Natural killer cell treated with Interleukin-12 subunit alpha and Interleukin-12 subunit beta and Interleukin-15 and Interleukin-18, amount 100 ng/mL, for 72 hours (primary cell): Measurements from ENCODE around the gene CLSTN1. TPM values are rescaled to one million over a fixed set of nuclear protein-coding genes. Genes with fewer than 3 reads are reported as not detected.
A peak's percentile ranks its signal among the peaks of the same experiment; 100 is the strongest.
"Not testable (repeated sequence)": the region's sequence is repeated elsewhere in the genome, so short reads cannot be mapped to it uniquely, and the experiment has no call there.

Experiments used
- ATAC-seq, 2 donors: fragments of 150-1000 bp; cut with Tn5 transposase in 1 of 2; sonication (Bioruptor Pico), chemical (Tn5 transposase) in 1 of 2; 2 replicates each; pipeline ENCODE4 v1.10.0; 2021
- DNase-seq: peaks from one replicate; pipeline ENCODE4 v3.0.0; 2022; ENCODE audit warnings: low spot score
- H3K27ac Mint-ChIP-seq, 2 donors: 1 replicate in 1 of 2; 2 replicates in 1 of 2; pipeline ENCODE4 v1.8.0; 2022; ENCODE audit warnings: mixed read lengths in 2 of 2, mild to moderate bottlenecking in 1 of 2, moderate library complexity in 1 of 2
- H3K27me3 Mint-ChIP-seq, 2 donors: 1 replicate in 1 of 2; 2 replicates in 1 of 2; pipeline ENCODE4 v1.8.0; 2022; ENCODE audit warnings: mixed read lengths in 2 of 2
- H3K36me3 Mint-ChIP-seq: one replicate; pipeline ENCODE4 v1.8.0; 2022; ENCODE audit warnings: mixed read lengths
- H3K4me1 Mint-ChIP-seq, 2 donors: 1 replicate in 1 of 2; 2 replicates in 1 of 2; pipeline ENCODE4 v1.8.0; 2022; ENCODE audit warnings: low read depth in 2 of 2, mixed read lengths in 2 of 2, mild to moderate bottlenecking in 1 of 2
- H3K4me3 Mint-ChIP-seq: one replicate; pipeline ENCODE4 v1.8.0; 2022; ENCODE audit warnings: mixed read lengths
- H3K9me3 Mint-ChIP-seq: 2 replicates; pipeline ENCODE4 v1.8.0; 2022; ENCODE audit warnings: mixed read lengths
- total RNA-seq, 2 donors: library from RNA; stranded (reverse); gene quantifications; one replicate each; pipeline ENCODE4 v1.2.3, GENCODE V29; 2022

The CLSTN1 gene
- total RNA-seq, 2 donors from 2014 or later: 57.3 to 66.4 TPM

DNA sequence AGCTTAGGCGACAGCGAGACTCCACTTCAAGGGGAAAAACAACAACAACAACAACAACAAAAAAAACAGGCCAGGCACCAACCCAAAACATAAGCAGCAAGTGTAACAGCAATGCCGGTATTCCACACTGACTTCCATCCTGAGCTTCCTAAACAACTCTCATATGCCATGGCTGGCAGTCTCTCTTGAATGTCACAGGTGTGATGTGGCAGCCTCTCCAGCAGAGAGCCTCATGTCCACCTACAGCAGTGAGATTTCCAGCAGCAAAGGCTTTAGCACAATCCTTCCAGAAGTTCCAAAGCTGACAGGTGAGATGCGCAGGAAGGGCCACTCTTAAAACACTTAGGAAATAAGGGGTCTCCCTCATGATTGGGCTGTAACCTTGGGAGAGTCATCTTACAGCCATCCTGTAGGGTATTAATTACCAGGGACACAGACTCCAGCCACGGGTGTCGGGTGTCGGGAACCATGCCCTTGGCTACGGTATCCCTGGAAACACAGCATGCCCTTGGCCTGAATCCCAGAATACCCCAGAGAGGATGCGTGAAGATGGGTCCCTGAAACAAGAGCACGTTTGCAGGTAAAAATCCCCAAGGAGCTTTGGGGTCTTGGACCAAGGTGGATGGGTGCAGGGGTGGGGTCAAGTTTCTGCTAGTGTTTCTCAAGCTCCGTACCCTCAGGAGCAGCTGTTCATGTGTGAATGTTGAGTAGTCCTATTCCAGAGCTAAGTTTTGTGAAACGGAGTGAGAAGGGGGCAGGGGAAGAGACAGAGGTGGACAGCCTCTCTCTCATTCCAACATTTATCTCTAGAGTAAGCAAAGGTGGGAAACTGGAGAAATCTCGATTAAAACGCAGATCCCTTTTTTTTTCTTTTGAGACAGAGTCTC, 31.4 kb downstream of the CLSTN1 start:
- Mint-ChIP-seq H3K27ac (no peak overlapping the region), H3K4me1 (peaks cover 40 to 44% of the 10 kb centered on the region in 2 donors), H3K9me3 (no peaks in the 10 kb centered on the region), H3K27me3 (no peaks in the 10 kb centered on the region), H3K36me3 (no peaks in the 10 kb centered on the region), H3K4me3 (no peak overlapping the region)
- ATAC-seq: no peak
- no peak for DNase-seq

DNA sequence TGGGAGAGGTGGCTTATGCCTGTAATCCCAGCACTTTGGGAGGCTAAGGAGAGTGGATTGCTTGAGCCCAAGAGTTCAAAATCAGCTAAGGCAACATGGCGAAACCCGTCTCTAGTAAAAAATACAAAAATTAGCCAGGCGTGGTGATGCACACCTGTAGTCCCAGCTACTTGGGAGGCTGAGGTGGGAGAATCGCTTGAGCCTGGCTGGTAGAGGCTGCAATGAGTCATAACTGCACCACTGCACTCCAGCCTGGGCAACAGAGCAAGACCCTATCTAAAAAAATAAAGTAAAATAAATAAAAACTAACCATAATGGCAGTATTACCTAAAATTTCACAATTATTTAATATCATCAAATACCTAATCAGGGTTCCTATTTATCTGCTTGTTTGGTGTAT, 34.1 kb downstream of the CLSTN1 start:
- not testable (repeated sequence) for H3K9me3 Mint-ChIP-seq, H3K27me3 Mint-ChIP-seq, ATAC-seq, H3K36me3 Mint-ChIP-seq, H3K27ac Mint-ChIP-seq, DNase-seq, H3K4me3 Mint-ChIP-seq
- peaks cover 30 to 37% of the 10 kb centered on the region in 2 donors for H3K4me1 Mint-ChIP-seq

DNA sequence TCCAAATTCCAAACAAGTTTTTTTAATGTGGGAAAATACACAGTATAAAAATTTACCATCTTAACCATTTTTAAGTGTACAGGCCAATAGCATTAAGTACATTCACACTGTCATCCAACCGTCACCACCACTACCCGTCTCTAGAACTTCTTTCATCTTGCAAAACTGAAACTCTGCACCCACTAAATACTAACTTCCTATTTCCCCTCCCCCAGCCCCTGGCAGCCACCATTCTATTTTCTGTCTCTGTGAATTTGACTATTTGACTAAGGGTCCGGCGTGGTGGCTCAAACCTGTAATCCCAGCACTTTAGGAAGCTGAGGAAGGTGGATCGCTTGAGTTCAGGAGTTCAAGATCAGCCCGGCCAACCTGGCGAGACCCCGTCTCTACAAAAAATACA, 36.1 kb downstream of the CLSTN1 start:
- Mint-ChIP-seq H3K4me1 (peaks cover 25 to 27% of the 10 kb centered on the region in 2 donors), H3K27me3 (no peaks in the 10 kb centered on the region), H3K4me3 (peak overlapping the region; percentile 91), H3K36me3 (no peaks in the 10 kb centered on the region), H3K9me3 (no peaks in the 10 kb centered on the region), H3K27ac (peak overlapping the region; percentile 82 to 97)
- DNase-seq (no peak), ATAC-seq (peak; percentile 59 to 90)

DNA sequence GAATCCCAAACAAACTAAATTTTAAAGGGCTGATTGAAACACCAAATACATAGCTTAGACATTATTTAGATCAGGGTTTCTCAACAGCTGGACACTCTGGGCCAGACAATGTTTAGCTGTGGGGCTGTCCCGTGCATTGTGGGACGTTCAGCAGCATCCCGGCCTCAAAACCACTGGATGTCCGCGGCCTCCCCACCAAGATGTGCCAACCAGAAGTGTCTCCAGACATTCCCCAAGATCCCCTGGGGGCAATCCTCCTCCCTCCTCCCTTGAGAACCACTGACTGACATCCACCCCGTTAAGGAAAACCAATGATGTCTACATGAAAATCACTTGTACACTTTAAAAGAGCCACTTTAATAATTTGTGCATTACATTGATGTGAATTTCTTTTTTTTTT, 38.4 kb downstream of the CLSTN1 start:
- Mint-ChIP-seq H3K27ac (peak overlapping the region in 1 of 2 donors; percentile 45), H3K9me3 (no peaks in the 10 kb centered on the region), H3K4me3 (no peak overlapping the region), H3K36me3 (no peaks in the 10 kb centered on the region), H3K27me3 (no peaks in the 10 kb centered on the region), H3K4me1 (peaks cover 18 to 21% of the 10 kb centered on the region in 2 donors)
- DNase-seq (no peak), ATAC-seq (no peak)

DNA sequence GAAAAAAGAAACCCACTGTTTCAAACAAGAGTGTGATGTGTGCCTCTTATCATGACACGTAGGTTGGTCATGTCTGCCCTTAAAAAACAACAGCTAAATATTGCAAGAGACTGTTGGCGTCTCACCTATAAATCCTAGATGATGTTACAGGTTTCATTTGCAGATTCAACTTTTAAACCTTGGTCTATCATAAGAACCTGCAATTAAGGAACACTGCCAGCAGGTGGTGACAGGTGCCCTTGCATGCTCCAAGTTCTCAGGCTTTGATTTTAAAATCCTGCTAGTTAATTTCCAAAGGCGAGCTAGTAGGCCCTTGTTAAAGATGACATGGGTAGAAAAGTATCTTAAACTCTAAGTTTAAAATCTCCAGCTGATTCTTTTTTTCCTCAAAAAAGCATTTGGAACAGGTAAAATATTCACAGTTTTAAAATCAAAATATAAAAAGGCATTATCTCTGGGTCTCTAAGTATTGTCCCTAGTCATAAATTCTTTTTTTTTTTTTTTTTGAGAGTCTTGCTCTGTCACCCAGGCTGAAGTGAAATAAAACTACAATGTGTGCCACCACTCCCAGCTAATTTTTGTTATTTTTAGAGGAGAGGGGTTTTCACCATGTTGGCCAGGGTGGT, 39.1 kb downstream of the CLSTN1 start:
- Mint-ChIP-seq H3K27me3 (no peaks in the 10 kb centered on the region), H3K27ac (no peak overlapping the region), H3K4me1 (peaks cover 14 to 20% of the 10 kb centered on the region in 2 donors), H3K9me3 (no peaks in the 10 kb centered on the region), H3K36me3 (no peaks in the 10 kb centered on the region), H3K4me3 (no peak overlapping the region)
- ATAC-seq: no peak
- no peak for DNase-seq

DNA sequence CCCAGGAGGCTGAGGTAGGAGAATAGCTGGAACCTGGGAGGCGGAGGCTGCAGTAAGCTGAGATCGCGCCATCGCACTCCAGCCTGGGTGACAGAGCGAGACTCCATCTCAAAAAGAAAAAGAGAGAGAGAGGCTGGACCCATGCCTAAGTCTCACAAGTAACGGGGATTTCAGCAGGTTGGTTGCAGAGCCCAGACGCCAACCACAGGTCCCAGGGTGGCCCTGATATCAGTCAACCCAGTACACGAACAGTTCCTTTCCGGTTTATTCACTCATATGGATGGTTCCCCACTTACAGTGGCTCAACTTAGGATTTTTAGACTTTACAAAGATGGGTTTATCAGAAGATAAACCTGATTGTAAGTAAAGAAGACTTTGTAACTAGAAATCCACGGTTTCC, 40.9 kb downstream of the CLSTN1 start:
- DNase-seq: no peak
- no peak for ATAC-seq
- H3K9me3 Mint-ChIP-seq: no peaks in the 10 kb centered on the region
- peaks cover 10 to 16% of the 10 kb centered on the region in 2 donors for H3K4me1 Mint-ChIP-seq
- no peak overlapping the region for H3K27ac Mint-ChIP-seq
- H3K4me3 Mint-ChIP-seq: no peak overlapping the region
- H3K27me3 Mint-ChIP-seq: no peaks in the 10 kb centered on the region
- no peaks in the 10 kb centered on the region for H3K36me3 Mint-ChIP-seq

DNA sequence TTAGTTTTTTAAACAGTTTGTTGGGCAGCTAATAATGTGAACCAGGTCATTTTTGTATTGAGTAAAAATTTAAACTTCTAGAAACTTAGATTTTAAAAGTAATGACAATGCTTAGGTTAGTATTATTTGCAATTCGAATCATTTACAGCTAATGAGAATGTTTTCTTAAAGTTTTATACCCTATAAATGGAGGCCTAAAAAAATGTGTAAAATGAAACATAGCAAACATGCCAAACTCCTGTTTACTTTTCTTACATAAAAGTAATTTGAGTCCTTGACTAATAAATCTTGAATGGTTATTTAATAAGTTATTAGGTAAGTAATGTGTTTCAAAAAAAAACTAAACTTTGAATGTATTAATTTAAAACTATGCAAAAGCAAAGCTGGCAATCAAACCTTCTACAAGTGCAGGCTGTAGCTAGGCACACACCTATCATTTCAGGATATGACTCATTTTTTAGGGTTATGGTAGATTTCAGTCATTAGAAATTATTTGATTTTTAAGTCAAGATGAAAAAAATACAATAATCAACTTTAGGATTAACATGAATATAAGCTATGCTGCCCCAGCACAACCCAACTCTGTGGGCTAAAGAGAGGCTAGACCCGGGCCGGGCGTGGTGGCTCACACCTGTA, 41.5 kb downstream of the CLSTN1 start:
- H3K4me1 Mint-ChIP-seq: peaks cover 9 to 12% of the 10 kb centered on the region in 2 donors
- ATAC-seq (no peak), DNase-seq (no peak)
- H3K36me3 Mint-ChIP-seq: no peaks in the 10 kb centered on the region
- H3K9me3 Mint-ChIP-seq: no peaks in the 10 kb centered on the region
- no peak overlapping the region for H3K27ac Mint-ChIP-seq
- no peak overlapping the region for H3K4me3 Mint-ChIP-seq
- no peaks in the 10 kb centered on the region for H3K27me3 Mint-ChIP-seq

DNA sequence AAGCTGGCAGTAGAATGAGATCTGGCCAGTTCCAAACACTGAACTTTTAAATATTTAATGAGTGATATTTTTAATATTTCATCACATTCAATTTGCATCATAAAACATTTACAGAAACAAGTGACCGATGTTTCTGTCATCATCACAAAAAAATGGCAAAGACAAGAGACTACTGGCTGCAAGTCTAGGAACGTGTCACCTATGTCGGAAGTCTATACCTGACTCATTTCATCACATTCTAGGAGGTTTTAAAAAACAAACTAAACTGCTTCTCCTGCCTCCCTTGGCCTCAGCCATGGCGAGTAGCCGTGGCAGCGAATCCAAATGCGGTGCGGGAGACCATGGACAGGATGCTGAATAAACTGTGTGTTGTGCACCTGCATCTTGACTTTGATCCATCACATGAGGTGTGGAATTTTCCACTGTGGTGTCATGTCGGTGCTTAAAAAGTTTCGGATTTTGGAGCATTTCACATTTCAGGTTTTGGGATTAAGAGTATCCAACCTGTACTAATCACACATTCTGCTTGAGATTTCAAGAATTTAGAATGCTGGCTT, 43.1 kb downstream of the CLSTN1 start:
- Mint-ChIP-seq H3K4me1 (peaks cover 8 to 12% of the 10 kb centered on the region in 2 donors), H3K9me3 (no peaks in the 10 kb centered on the region), H3K27me3 (no peaks in the 10 kb centered on the region), H3K27ac (no peak overlapping the region), H3K4me3 (no peak overlapping the region), H3K36me3 (no peaks in the 10 kb centered on the region)
- DNase-seq (no peak), ATAC-seq (no peak)

DNA sequence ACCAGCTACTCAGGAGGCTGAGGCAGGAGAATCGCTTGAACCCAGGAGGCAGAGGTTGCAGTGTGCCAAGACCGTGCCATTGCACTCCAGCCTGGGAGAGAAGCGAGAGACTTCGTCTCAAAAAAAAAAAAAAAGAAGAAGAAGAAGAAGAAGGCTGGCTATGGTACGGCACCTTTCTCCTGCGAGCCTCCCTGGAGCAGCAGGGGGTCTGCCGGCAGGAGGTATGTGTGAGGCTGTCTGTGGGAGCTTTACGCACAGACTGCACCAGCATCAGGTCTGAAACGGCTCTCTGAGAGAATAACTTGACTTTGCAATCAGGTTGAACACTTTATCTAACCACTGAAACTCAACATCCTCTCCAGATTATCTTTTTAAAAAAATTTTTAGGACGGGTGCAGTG, 44.9 kb downstream of the CLSTN1 start:
- Mint-ChIP-seq H3K27ac (no peak overlapping the region), H3K4me3 (no peak overlapping the region), H3K36me3 (no peaks in the 10 kb centered on the region), H3K9me3 (no peaks in the 10 kb centered on the region), H3K4me1 (peaks cover 8 to 21% of the 10 kb centered on the region in 2 donors), H3K27me3 (no peaks in the 10 kb centered on the region)
- DNase-seq: no peak
- no peak for ATAC-seq

DNA sequence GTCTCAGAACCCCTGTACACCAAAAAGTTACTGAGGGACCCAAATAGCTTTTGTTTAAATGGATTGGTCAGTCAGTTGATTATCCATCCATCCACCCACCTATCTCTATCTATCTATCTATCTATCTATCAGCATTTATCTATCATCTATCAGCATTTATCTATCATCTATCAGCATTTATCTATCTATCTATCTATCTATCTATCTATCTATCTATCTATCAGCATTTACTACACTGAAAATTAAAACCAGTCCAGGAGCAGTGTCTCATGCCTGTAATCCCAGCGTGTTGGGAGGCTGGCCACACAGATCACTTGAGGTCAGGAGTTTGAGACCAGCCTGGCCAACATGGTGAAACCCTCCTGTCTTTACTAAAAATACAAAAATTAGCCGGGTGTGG, 47.1 kb downstream of the CLSTN1 start:
- Mint-ChIP-seq H3K36me3 (no peaks in the 10 kb centered on the region), H3K4me3 (no peak overlapping the region), H3K4me1 (peaks cover 8 to 21% of the 10 kb centered on the region in 2 donors), H3K27ac (peak overlapping the region in 1 of 2 donors; percentile 41), H3K27me3 (no peaks in the 10 kb centered on the region), H3K9me3 (no peaks in the 10 kb centered on the region)
- no peak for DNase-seq
- no peak for ATAC-seq

DNA sequence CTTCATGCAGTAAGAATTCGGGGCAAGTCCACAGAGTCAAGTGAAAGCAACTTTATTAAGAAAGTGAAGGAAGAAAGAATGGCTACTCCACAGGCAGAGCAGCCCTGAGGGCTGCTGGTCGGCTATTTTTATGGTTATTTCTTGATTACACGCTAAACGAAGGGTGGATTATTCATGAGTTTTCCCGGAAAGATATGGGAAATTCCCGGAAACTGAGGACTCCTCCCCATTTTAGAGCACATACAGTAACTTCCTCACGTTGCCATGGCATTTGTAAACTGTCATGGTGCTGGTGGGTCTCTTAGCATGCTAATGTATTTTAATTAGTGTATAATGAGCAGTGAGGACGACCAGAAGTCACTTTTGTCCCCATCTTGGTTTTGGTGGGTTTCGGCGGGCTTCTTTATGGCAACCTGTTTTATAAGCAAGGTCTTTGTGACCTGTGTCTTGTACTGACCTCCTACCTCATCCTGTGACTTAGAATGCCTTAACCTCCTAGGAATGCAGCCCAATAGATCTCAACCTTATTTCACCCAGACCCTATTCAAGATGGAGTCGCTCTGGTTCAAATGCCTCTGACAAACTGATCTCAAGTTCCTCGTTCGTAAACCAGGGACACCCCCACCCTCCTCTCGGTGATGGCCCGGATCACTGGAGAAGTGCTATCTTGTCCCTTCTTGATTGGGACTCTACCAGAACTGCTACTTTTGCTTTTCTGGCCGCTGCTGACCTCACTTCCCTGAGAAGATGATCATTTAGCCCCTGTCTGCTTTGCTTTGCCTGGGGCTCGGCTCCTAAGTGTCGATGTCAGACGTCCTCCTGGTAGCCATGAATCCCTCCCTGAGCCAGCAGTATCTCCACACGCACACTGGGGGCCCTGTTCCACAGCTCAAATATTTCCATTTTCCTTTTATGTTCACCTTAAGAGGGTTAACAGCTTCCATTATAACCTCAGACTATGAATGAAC, 48.8 kb downstream of the CLSTN1 start:
- Mint-ChIP-seq H3K4me1 (peaks cover 8 to 21% of the 10 kb centered on the region in 2 donors), H3K27ac (no peak overlapping the region), H3K9me3 (no peaks in the 10 kb centered on the region)

DNA sequence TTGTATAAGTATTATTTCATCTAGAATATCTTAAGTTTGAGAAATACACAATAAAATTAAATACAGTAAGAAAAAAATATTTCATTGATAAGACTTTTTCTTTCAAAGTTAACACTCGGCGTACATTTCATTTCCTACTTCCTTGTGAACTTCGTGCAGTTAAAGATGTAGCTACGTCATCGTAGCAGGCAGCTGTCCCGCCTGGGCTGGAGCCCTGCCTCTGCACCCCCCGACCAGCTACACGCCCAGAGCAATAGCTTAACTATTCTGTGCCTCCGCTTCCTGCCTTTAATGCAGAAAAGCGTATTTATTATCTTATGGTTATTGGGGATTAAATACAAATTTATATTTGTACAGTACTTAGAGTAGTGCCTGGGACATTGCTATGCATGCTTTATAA, 53.5 kb downstream of the CLSTN1 start:
- no peak for DNase-seq
- H3K27ac Mint-ChIP-seq: no peak overlapping the region
- no peaks in the 10 kb centered on the region for H3K9me3 Mint-ChIP-seq
- H3K4me3 Mint-ChIP-seq: no peak overlapping the region
- no peaks in the 10 kb centered on the region for H3K27me3 Mint-ChIP-seq
- no peaks in the 10 kb centered on the region for H3K36me3 Mint-ChIP-seq
- ATAC-seq: no peak
- peaks cover 0 to 17% of the 10 kb centered on the region in 2 donors for H3K4me1 Mint-ChIP-seq

More for the DNA sequence above, 48.8 kb downstream of the CLSTN1 start:
- H3K27me3 Mint-ChIP-seq: no peaks in the 10 kb centered on the region
- H3K4me3 Mint-ChIP-seq: no peak overlapping the region
- H3K36me3 Mint-ChIP-seq: no peaks in the 10 kb centered on the region
- DNase-seq: no peak
- no peak for ATAC-seq

DNA sequence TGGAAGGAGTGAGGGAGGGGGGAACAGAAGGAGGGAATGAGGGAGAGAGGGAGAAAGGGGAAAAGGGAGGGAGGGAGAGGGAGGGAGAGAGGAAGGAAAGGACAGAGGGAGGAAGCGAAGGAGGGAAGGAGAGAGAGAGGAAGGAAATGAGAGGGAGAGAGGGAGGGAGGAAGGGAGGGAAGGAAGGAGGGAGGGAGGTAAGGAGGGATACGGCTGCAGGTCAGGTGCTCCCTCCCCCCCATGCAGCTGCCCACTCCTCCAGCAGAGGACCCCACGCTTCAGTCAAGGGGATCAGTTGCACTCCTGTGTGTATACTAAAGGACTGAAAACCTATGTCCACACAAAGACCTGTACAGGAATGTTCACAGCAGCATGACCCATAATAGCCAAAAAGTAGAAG, 54.8 kb downstream of the CLSTN1 start:
- Mint-ChIP-seq H3K4me1 (peaks cover 1 to 15% of the 10 kb centered on the region in 2 donors), H3K9me3 (no peaks in the 10 kb centered on the region), H3K27ac (no peak overlapping the region), H3K36me3 (no peaks in the 10 kb centered on the region), H3K4me3 (no peak overlapping the region), H3K27me3 (no peaks in the 10 kb centered on the region)
- ATAC-seq: no peak
- DNase-seq: no peak
